GM12878 (cell line): ENCODE measurements around the gene CCDC190. TPM values are rescaled to one million over a fixed set of nuclear protein-coding genes. Genes with fewer than 3 reads are reported as not detected.

Experiments
- ATAC-seq: fragments of 200-7000 bp; cut with Tn5 transposase; 3 replicates; pipeline ENCODE4 v1.9.1; 2020; ENCODE audit warnings: mild to moderate bottlenecking, moderate library complexity
- BruUV-seq: library from RNA; stranded (reverse); fragments of 400-500 nt; replicated peaks from 2 replicates; lab custom pipeline; 2021; lab: Mats Ljungman, UMichigan
- CTCF ChIA-PET: fragments of 300-600 bp; sonication (Branson Sonifier 250); formaldehyde crosslinking; extraction: SDS; loops from one replicate; lab custom pipeline; 2021; ENCODE audit warnings: inconsistent platforms; lab: Yijun Ruan, JAX
- POLR2A ChIA-PET: fragments of 350-600 bp; formaldehyde crosslinking; extraction: SDS; loops from one replicate; lab custom pipeline; 2021; ENCODE audit warnings: inconsistent platforms; lab: Charles Lee
- RAD21 ChIA-PET: fragments of 300-600 bp; sonication (Branson Sonifier 250); formaldehyde crosslinking; loops from one replicate; lab custom pipeline; 2023; ENCODE audit warnings: antibody characterized with exemption; ENCODE audit not compliant: unreplicated experiment; lab: Charles Lee
- SMC1A ChIA-PET: fragments of 300-600 bp; sonication (Branson Sonifier 250); formaldehyde crosslinking; loops from one replicate; lab custom pipeline; 2023; ENCODE audit not compliant: unreplicated experiment, uncharacterized antibody; lab: Charles Lee
- DNase-seq: peaks from one replicate; pipeline ENCODE4 v3.0.0-alpha.2; 2011; ENCODE audit warnings: low read depth, low spot score
- FAIRE-seq: peaks from 3 replicates; lab custom pipeline; 2011; peaks lifted over from hg19 to GRCh38; lab: Jason Lieb, UNC
- H2AFZ ChIP-seq: 2 replicates; pipeline ENCODE4 v1.6.0; 2011; ENCODE audit warnings: low read depth, low read length, control low read depth; ENCODE audit not compliant: control insufficient read depth
- H3K27ac ChIP-seq: 2 replicates; pipeline ENCODE4 v1.5.1; 2011; ENCODE audit warnings: control low read depth; ENCODE audit not compliant: control insufficient read depth, insufficient read depth
- H3K27me3 ChIP-seq, 2 experiments: replicated peaks in 1 of 2; 2 replicates each; pipeline versions ENCODE4 v1.6.0 to v1.6.1; 2011; ENCODE audit warnings: low read length in 1 of 2; ENCODE audit not compliant: control insufficient read depth in 2 of 2, insufficient read depth in 2 of 2
- H3K36me3 ChIP-seq, 2 experiments: 2 replicates each; pipeline ENCODE4 v1.5.1; 2011; ENCODE audit warnings: low read length in 1 of 2; ENCODE audit not compliant: control insufficient read depth in 2 of 2, insufficient read depth in 2 of 2
- H3K4me1 ChIP-seq: 2 replicates; pipeline ENCODE4 v1.6.1; 2011; ENCODE audit warnings: mild to moderate bottlenecking, low read length, moderate library complexity, mixed read lengths; ENCODE audit not compliant: control insufficient read depth, insufficient read depth
- H3K4me2 ChIP-seq: 2 replicates; pipeline ENCODE4 v1.6.0; 2011; ENCODE audit warnings: control low read depth; ENCODE audit not compliant: control insufficient read depth, insufficient read depth
- H3K4me3 ChIP-seq: fragments of 200-600 bp; sonication (generic); 2 replicates; pipeline ENCODE4 v1.5.1; 2016
- H3K79me2 ChIP-seq: 2 replicates; pipeline ENCODE4 v1.6.0; 2011; ENCODE audit warnings: low read length; ENCODE audit not compliant: control insufficient read depth, insufficient read depth
- H3K9ac ChIP-seq: 2 replicates; pipeline ENCODE4 v1.8.0; 2011; ENCODE audit warnings: low read length, control low read depth, mixed read lengths; ENCODE audit not compliant: control insufficient read depth, insufficient read depth
- H3K9me3 ChIP-seq: replicated peaks from 3 replicates; pipeline ENCODE4 v1.5.1; 2011; ENCODE audit warnings: mild to moderate bottlenecking, low read length; ENCODE audit not compliant: control insufficient read depth, insufficient read depth
- H4K20me1 ChIP-seq: 2 replicates; pipeline ENCODE4 v1.6.0; 2011; ENCODE audit not compliant: control insufficient read depth, insufficient read depth
- CHD4 ChIP-seq: fragments of 200-600 bp; sonication (generic); IDR thresholded peaks from 2 replicates; pipeline ENCODE4 v1.6.1; 2016; ENCODE audit warnings: mild to moderate bottlenecking
- FOS ChIP-seq: IDR thresholded peaks from 3 replicates; pipeline ENCODE4 v1.6.1; 2011; ENCODE audit warnings: borderline replicate concordance; ENCODE audit not compliant: insufficient read length; ENCODE audit errors: extremely low read depth
- HCFC1 ChIP-seq: fragments of 150-350 bp; IDR thresholded peaks from 2 replicates; pipeline ENCODE4 v1.6.1; 2014; ENCODE audit warnings: low read length
- JUND ChIP-seq: IDR thresholded peaks from 2 replicates; pipeline ENCODE4 v1.6.1; 2012; ENCODE audit warnings: low read depth, mild to moderate bottlenecking, low read length, improper control_type of control experiment, moderate library complexity
- NFYB ChIP-seq: IDR thresholded peaks from 2 replicates; pipeline ENCODE4 v1.6.1; 2011; ENCODE audit warnings: low read depth, mild to moderate bottlenecking, low read length, improper control_type of control experiment, moderate library complexity; ENCODE audit not compliant: insufficient read depth
- NRF1 ChIP-seq: conservative IDR thresholded peaks from 2 replicates; pipeline ENCODE4 v1.6.1; 2011; ENCODE audit warnings: mild to moderate bottlenecking, low read depth, low read length, improper control_type of control experiment
- POU2F2 ChIP-seq: IDR thresholded peaks from 3 replicates; pipeline ENCODE4 v1.6.1; 2011; ENCODE audit warnings: low read depth, mild to moderate bottlenecking, low read length, borderline replicate concordance
- TARDBP ChIP-seq: IDR thresholded peaks from 2 replicates; pipeline ENCODE4 v1.6.1; 2016; ENCODE audit warnings: borderline replicate concordance
- ZNF24 ChIP-seq: fragments of 450-650 bp; IDR thresholded peaks from 2 replicates; pipeline ENCODE4 v1.6.1; 2017; ENCODE audit warnings: antibody characterized with exemption, mild to moderate bottlenecking
- WGBS: methylation state at CpG from one replicate; pipeline ENCODE4 v1.1.6; 2016; ENCODE audit warnings: low lambda C conversion rate; ENCODE audit not compliant: insufficient replicate concordance, insufficient coverage; ENCODE audit errors: missing lambda C conversion rate; 5-methylcytosine and 5-hydroxymethylcytosine counted together
- in situ Hi-C: fragments of 300-500 bp; cut with MboI; formaldehyde crosslinking; loops from 9 replicates; pipeline ENCODE4 v1.14.3; 2018; ENCODE audit warnings: mixed read lengths
- intact Hi-C: fragments of 100-400 bp; cut with micrococcal nuclease; formaldehyde crosslinking; loops from one replicate; pipeline ENCODE4 v1.14.2; 2022; ENCODE audit not compliant: unreplicated experiment
- polyA plus RNA-seq, 11 experiments: library from polyadenylated mRNA; depleted of rRNA in 4 of 11; unstranded in 6 of 11; stranded (reverse) in 5 of 11; fragments of >200 nt; fragmentation: Nextera tagmentation in 4 of 11; fragmentation: Illumina TruSeq in 1 of 11; extraction: Ambion mirVana in 4 of 11; extraction: Trizol in 1 of 11; gene quantifications; 1 replicate in 1 of 11; 2 replicates in 10 of 11; pipeline versions ENCODE4 v1.2.1 to v1.2.3, GENCODE V29; 2011 to 2016; ENCODE audit warnings: inconsistent platforms in 2 of 11, missing spikeins in 2 of 11, low read depth in 1 of 11
- total RNA-seq, 4 experiments: library from RNA; depleted of rRNA in 3 of 4; stranded (reverse); fragments of >200 nt in 3 of 4; fragmentation: Illumina TruSeq in 1 of 4; extraction: Trizol in 1 of 4; gene quantifications; 2 replicates each; pipeline versions ENCODE4 v1.2.1 to v1.2.3, GENCODE V29; 2013 to 2021
- TF ChIP-seq, protein P1 (sequence below): IDR thresholded peaks from 2 replicates; pipeline ENCODE4 v1.6.1; 2012; ENCODE audit warnings: low read depth, low read length, improper control_type of control experiment
- TF ChIP-seq, protein P2 (sequence below): fragments of 450-650 bp; IDR thresholded peaks from 2 replicates; pipeline ENCODE4 v1.6.1; 2017; ENCODE audit warnings: mild to moderate bottlenecking, moderate library complexity
- TF ChIP-seq, protein P3 (sequence below): fragments of 450-650 bp; conservative IDR thresholded peaks from 2 replicates; pipeline ENCODE4 v1.6.1; 2017; ENCODE audit warnings: mild to moderate bottlenecking, moderate library complexity
- TF ChIP-seq, protein P4 (sequence below): fragments of 450-650 bp; formaldehyde crosslinking; IDR thresholded peaks from 2 replicates; pipeline ENCODE4 v1.4.0; 2022; ENCODE audit warnings: mild to moderate bottlenecking, moderate library complexity

Gene CCDC190
- total and polyA plus RNA-seq, 10 of the 15 experiments (the other 5 are each of a cell fraction or from before 2014, with no cell fraction given), result not detected

DNA sequence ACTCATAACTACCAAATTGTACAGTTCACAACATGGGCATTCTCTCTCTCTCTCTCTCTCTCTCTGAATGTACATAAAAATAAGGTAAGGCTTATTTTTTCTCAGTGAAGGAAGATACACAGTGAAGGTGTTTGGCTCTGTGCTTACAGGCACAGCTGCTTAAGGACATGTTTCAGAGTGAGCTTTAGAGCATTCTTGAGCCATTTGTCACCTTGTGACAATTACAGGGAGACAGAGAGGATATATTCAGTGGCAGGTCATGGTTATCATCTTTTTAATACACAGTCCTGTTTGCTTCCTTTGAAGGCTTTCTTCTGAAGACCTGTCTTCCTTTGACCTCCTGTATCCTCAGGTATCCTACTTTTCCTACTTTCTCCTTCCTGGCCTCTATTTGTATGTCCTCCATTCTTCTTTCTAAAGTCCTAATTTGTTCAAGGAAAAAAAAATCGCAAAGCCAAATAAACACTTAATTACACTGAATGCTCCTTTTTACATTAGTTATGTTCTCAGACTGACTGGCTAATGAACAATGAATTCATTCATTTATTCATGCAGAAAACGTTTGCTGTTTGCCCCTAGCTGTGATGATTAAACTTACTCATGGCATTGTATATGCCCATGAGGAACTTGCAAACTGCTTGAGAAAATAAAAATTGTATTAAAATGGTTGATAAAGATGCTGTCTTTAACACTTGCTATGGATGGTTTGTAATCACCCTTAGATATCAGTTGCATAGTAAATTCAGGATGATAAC is 37.0 kb downstream of the CCDC190 start:
- intact Hi-C loops (no loop called here), in situ Hi-C loops (no loop called here)
- no peaks in the 10 kb centered on the region for H3K9me3 ChIP-seq
- FAIRE-seq (no peak), ATAC-seq (no peak), DNase-seq (no peak)
- no peak overlapping the region for H3K27ac ChIP-seq
- no peak overlapping the region for H3K4me2 ChIP-seq
- ChIA-PET SMC1A (no interaction called here), CTCF (no interaction called here), RAD21 (no interaction called here), POLR2A (no interaction called here)
- H3K27me3 ChIP-seq, result peaks cover 3 to 10% of the 10 kb centered on the region in 2 experiments; a peak in 1 of 4 replicates
- H3K36me3 ChIP-seq, result no peaks in the 10 kb centered on the region
- H2AFZ ChIP-seq, result no peak overlapping the region
- no peaks in the 10 kb centered on the region for H3K79me2 ChIP-seq
- no TSS peak for BruUV-seq
- H3K9ac ChIP-seq, result no peak overlapping the region
- 49% methylated on average over 2 of the region's 2 CpGs for WGBS
- no peak overlapping the region for H3K4me3 ChIP-seq
- H4K20me1 ChIP-seq, result no peaks in the 10 kb centered on the region
- no peaks in the 10 kb centered on the region for H3K4me1 ChIP-seq
- no peak for TF ChIP-seq HCFC1
- TF ChIP-seq CHD4, result no peak
- TF ChIP-seq, protein P1, sequence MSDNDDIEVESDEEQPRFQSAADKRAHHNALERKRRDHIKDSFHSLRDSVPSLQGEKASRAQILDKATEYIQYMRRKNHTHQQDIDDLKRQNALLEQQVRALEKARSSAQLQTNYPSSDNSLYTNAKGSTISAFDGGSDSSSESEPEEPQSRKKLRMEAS, result no peak
- TF ChIP-seq TARDBP, result no peak
- TF ChIP-seq, protein P2, sequence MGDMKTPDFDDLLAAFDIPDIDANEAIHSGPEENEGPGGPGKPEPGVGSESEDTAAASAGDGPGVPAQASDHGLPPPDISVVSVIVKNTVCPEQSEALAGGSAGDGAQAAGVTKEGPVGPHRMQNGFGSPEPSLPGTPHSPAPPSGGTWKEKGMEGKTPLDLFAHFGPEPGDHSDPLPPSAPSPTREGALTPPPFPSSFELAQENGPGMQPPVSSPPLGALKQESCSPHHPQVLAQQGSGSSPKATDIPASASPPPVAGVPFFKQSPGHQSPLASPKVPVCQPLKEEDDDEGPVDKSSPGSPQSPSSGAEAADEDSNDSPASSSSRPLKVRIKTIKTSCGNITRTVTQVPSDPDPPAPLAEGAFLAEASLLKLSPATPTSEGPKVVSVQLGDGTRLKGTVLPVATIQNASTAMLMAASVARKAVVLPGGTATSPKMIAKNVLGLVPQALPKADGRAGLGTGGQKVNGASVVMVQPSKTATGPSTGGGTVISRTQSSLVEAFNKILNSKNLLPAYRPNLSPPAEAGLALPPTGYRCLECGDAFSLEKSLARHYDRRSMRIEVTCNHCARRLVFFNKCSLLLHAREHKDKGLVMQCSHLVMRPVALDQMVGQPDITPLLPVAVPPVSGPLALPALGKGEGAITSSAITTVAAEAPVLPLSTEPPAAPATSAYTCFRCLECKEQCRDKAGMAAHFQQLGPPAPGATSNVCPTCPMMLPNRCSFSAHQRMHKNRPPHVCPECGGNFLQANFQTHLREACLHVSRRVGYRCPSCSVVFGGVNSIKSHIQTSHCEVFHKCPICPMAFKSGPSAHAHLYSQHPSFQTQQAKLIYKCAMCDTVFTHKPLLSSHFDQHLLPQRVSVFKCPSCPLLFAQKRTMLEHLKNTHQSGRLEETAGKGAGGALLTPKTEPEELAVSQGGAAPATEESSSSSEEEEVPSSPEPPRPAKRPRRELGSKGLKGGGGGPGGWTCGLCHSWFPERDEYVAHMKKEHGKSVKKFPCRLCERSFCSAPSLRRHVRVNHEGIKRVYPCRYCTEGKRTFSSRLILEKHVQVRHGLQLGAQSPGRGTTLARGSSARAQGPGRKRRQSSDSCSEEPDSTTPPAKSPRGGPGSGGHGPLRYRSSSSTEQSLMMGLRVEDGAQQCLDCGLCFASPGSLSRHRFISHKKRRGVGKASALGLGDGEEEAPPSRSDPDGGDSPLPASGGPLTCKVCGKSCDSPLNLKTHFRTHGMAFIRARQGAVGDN, result no peak
- no peak for TF ChIP-seq NRF1
- no peak for TF ChIP-seq ZNF24
- TF ChIP-seq FOS, result no peak
- TF ChIP-seq, protein P3, sequence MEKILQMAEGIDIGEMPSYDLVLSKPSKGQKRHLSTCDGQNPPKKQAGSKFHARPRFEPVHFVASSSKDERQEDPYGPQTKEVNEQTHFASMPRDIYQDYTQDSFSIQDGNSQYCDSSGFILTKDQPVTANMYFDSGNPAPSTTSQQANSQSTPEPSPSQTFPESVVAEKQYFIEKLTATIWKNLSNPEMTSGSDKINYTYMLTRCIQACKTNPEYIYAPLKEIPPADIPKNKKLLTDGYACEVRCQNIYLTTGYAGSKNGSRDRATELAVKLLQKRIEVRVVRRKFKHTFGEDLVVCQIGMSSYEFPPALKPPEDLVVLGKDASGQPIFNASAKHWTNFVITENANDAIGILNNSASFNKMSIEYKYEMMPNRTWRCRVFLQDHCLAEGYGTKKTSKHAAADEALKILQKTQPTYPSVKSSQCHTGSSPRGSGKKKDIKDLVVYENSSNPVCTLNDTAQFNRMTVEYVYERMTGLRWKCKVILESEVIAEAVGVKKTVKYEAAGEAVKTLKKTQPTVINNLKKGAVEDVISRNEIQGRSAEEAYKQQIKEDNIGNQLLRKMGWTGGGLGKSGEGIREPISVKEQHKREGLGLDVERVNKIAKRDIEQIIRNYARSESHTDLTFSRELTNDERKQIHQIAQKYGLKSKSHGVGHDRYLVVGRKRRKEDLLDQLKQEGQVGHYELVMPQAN, result no peak
- TF ChIP-seq JUND, result no peak
- no peak for TF ChIP-seq POU2F2
- no peak for TF ChIP-seq NFYB
- TF ChIP-seq, protein P4, sequence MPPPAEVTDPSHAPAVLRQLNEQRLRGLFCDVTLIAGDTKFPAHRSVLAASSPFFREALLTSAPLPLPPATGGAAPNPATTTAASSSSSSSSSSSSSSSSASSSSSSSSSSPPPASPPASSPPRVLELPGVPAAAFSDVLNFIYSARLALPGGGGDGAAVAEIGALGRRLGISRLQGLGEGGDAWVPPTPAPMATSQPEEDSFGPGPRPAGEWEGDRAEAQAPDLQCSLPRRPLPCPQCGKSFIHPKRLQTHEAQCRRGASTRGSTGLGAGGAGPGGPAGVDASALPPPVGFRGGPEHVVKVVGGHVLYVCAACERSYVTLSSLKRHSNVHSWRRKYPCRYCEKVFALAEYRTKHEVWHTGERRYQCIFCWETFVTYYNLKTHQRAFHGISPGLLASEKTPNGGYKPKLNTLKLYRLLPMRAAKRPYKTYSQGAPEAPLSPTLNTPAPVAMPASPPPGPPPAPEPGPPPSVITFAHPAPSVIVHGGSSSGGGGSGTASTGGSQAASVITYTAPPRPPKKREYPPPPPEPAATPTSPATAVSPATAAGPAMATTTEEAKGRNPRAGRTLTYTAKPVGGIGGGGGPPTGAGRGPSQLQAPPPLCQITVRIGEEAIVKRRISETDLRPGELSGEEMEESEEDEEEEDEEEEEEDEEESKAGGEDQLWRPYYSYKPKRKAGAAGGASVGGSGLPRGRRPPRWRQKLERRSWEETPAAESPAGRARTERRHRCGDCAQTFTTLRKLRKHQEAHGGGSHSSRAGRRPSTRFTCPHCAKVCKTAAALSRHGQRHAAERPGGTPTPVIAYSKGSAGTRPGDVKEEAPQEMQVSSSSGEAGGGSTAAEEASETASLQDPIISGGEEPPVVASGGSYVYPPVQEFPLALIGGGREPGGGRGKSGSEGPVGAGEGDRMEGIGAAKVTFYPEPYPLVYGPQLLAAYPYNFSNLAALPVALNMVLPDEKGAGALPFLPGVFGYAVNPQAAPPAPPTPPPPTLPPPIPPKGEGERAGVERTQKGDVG (CRISPR knock-in tag), result no peak
